Measurements from ENCODE around the gene TNNI3.

Gene TNNI3

DNA sequence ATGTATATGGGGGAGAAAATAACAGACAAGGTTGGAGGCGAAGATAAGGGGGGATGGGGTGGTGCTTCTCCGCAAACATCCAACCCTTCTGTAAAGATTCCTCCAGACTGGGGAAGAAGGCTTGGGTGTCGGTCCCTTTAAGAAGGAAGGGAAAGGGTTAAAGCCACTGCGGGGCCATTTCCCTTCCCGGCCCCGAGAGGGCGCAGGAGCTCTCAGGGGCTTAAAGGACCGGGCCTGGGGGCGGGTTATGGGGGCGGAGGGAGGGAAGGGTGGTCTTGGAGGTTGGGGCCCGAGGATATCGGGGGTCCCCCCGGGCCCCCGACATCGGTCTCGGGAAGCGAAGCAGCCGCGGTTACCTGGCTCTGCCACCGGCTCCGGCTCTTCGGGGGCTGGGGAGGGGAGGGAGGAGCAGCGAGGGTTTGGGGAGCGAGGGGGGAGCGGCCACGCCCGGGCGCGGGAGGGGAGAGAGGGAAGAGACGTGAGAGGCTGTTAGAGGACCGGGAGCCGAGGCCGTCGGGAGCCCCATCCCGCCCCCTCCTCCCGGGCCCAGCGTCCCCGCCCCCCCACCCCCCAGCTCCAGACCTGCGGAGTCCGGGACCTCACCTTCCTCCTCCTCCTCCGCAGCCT, 11.3 kb downstream of the TNNI3 start:
- peak in 1 of 2 experiments; percentile 22 for DNase-seq

DNA sequence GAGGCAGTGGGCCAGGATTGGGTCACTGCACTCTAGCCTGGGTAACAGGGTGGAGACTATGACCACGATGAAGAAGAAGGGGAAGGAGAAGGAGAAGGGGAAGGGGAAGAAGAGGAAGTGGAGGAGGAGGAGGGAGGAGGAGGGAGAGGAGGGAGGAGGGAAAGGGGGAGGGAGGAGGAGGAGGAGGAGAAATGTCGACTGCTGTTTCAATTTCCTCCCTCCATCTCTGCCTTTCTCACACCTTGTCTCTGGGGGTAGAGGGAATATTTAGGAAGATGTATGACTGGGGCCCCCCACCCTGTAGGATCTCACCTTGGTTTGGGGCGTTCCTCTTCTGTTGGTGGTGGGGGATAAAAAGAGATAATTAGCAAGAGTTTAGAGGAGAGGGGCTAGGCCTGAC, 12.3 kb downstream of the TNNI3 start:
- DNase-seq: no peak

- DNase-seq: no peak
These were observed 15.8 kb downstream of the TNNI3 start for GRCh38 chr19:55141696-55142095.

DNA sequence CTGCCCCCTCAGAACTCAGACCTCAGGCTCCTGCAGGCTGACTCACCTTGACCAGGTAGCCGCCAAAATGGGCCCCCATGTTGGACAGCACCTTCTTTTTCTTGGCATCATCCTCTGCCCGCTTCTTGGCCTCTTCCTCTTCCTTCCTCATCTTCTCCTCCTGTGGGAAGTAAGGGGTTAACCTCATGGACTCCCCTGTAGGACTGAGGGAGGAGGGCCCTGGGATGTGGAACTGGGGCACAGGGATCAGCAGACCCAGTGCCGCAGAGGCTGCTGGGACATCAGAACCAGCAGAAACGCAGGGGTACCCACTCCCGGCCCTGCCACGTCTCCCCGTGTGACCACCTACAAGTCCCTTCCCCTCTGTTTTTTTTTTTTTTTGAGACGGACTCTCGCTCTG, 19.6 kb downstream of the TNNI3 start:
- DNase-seq: no peak

DNA sequence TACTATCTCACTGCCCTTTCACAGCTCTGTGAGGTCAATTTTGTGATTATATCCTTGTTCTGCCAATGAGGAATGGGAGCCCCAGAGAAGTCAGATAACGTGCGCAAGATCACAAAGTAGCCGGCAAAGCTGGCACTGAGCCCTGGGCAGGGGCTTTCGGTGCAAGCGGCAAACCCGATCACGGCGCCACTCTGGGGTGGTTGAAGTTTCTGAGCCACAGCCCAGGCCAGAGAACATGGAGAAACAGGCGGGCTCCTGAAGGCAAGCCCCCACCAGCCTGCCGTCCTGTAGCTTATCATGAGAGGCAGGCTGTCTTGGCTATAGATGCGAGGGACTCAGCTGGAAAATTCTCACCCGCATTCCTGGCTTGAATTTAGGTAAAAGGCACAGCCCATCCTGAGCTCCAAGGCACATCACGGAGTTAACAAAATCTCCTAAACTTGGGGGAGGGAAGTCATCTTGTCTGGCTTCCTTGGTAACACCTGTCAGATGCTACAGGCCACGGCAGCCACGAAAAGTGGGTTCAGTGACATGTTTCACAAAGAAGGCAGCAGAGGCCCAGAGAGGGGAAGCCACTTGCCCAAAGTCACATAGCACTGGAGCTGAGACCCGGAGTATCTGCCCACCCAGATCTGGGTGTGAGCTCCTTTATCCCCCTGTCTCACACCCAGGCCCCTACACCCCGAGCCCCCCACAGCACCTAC, 21.0 kb downstream of the TNNI3 start:
- DNase-seq: no peak

DNA sequence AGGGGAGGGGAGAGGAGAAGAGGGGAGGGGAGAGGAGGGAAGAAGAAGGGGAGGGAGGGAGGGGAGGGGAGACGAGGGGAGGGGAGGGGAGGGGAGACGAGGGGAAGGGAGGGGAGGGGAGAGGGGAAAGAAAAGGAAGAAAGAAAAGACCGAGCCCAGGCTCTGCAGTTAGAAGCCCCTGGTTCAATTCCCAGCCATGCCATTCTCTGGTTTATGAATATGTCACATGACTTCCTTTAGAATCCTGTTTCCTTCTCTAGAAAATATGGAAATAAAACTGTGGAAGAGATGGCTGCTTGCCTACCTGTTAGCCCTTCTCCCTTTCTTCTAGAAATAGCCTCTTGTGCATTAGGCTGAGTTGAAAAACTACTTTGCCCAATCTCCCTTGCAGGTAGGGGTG, 22.8 kb downstream of the TNNI3 start:
- DNase-seq: no peak

- DNase-seq: no peak
These were observed 23.7 kb downstream of the TNNI3 start for GRCh38 chr19:55133639-55134444.

DNA sequence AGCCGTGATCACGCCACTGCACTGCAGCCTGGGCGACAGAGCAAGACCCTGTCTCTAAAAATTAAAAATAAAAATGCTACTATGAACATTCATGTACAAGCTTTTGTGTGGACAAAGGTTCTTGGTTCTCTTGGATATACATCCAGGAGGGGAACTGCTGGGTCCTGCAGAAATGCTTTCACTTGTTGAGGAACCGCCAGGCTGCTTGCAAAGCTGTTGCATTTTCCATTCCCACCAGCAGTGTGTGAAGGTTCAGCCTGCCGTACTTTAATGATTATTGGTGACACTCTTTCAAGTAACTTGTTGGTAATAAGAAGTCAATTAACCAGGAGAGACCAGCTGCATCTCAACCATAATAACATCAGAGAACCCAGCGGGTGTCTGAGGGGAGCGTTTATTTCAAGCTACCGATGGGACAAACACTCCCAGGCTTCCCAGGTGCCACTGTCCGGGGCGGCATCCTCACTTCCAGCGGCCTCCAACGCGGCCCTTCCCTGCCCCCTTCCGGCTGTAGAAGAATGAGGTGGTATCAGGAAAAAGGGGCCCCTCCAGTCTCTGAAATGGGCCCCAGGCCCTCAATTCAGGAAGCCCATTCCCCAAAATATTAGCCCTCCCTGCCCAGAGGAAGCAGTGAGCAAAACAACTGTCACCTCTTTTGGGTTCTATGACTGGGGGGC, 24.9 kb downstream of the TNNI3 start:
- DNase-seq: no peak

DNA sequence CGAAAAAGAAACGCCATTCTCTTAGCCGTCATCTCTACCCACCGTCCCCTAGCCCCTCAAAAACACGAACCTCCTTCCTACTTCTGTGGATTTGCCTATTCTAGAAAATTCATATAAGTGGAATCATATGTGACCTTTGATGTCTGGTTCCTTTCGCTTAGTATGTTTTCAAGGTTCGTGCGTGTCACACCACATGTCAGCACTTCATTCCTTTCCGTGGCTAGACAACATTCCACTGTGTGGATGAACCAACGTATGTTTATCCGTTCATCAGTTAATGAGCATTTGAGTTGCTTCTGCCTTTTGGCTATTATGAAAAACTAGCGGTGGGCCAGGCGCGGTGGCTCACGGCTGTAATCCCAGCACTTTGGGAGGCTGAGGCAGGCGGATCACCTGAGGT, 26.1 kb downstream of the TNNI3 start:
- no peak for DNase-seq

DNA sequence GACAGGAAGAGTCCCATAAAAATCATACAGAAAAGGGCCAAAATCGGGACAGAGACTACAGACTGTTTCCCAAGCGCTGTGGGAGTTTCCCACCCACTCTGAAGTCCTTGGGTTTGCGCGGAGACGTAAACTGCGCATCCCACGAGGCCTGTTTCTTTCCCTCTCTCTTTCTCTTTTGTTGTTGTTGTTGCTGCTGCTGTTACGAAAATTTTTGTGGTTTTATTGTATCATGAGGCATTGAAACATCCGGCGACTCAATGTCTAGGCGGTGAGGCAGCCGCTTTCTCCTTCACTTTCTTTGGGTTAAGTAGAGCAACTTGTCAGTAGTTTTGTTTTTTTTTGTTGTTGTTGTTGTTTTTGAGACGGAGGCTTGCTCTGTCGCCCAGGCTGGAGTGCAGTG, 38.5 kb downstream of the TNNI3 start:
- no peak for DNase-seq

DNA sequence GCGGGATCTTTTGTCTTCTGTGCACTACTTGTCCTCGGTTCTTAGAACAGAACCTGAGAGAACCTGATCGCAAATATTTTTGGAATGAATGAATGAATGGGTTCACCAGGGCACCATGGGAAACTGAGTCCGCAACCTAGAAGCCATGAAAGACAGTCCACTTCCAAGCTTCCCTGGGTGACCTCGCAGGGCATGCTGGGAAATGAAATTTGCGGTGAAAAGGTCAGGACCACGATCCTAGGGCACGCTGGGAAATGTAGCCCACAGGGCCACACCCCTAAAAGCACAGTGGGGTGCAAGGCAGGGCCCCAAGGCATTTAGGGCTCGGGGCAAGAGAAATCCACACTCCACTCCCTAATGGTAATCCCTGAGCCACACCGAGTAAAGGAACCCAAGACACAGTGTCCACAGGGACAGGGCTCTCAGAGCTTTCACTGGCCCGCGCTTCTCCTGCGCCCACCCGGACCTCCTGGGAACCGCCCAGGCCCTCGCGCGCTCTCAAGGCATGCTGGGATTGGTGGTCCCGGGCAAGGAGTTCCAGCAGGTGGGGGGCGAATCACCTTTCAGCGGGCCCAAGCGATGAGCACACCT, 39.0 kb downstream of the TNNI3 start:
- DNase-seq: peak; percentile 37 to 60

GRCh38 chr19:55117663-55118391, 39.7 kb downstream of the TNNI3 start:
- peak; percentile 96 to 99 for DNase-seq

DNA sequence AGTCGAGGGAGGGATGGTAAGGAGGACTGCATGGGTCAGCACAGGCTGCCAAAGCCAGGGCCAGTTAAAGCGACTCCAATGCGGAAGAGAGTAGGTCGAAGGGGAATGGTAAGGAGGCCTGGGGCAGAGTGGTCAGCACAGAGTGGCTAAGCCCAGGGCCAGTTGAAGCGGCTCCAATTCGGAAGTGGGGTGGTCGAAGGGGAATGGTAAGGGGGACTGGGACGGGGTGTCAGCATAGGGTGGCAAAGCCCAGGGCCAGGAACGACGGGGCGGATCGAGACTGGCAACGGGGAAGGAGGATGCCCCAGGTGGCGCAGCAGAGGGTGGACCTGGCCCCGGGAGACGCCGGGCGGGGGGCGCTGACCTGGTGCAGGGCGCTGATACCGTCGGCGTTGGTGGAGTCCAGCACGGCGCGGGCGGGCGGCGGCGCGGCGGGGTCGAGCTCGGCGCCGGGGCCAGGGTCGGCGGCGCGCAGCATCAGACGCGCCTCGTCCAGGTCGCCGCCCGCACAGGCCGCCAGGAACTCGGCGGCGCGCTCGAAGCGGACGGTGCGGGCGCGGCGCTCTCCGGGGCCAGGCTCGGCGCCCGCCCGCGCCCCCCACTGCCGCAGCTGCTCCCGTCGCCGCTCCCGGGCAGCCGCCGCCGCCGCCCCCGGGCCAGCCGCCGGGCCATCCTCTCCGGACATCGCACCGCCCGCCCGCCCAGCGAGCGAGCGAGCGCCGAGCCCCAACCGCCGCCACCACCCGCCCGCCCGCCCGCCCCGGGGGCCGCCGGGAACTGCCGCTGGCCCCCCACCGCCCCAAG, 40.5 kb downstream of the TNNI3 start, which contains the start of gene PPP1R12C:
Gene PPP1R12C (minus strand): TSS at position 779 of the 804 bp plus-strand sequence. CDS start 94 bp downstream, at position 685.
- peak in 1 of 2 experiments; percentile 29 for DNase-seq

- DNase-seq: peak in 1 of 2 experiments; percentile 35
These were observed 41.2 kb downstream of the TNNI3 start for GRCh38 chr19:55116232-55116858.

- no peak for DNase-seq
These were observed 42.0 kb downstream of the TNNI3 start for GRCh38 chr19:55115446-55116065.

- DNase-seq: no peak
These were observed 42.9 kb downstream of the TNNI3 start for GRCh38 chr19:55114566-55115145.

- no peak for DNase-seq
These were observed 43.9 kb downstream of the TNNI3 start for GRCh38 chr19:55113570-55114039.

DNA sequence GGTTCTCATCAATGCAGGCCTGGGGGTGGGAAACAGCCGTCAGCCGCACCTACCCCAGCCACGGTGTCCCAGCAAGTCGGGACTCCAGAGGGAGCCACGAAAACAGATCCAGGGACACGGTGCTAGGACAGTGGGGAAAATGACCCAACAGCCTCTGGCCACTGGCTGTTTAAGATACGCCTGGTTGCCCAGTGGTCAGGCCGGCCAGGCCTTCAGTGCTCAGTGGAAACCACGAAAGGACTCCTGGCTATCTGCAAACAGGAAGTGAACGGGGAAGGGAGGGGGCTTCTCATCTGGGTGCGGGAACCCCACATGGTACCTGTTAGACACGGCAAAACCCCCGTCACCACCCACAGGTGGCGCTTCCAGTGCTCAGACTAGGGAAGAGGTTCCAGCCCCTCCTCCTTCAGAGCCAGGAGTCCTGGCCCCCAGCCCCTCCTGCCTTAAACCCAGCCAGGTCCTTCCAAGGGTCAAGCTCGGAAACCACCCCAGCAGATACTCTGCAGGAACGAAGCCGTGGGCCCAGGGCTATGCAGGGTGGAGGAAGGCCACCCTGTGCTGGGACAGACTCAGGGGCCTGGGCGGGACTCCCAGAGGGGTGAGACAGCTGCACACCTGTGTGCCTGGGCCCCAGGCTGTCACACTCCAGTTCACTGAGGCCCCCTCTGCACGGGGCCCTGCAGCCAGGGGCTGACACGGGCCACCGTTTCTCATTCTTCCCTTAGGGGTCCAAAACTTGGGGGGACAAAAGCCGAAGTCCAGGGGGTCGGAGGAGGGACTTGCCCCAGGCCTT, 44.6 kb downstream of the TNNI3 start:
- DNase-seq: no peak

Measured in SHP77 (cell line).